ENCODE measurements around the gene CADPS2.

Gene CADPS2

GRCh38 chr7:122556873-122557542 lies 329.3 kb downstream of the CADPS2 start:
- DNase-seq (ENCODE audit: low spot score): no peak
- no peak for TF ChIP-seq CTCF (IDR thresholded peaks at IDR 0.05; ENCODE audit: extremely low read depth, insufficient read depth, missing control alignments)
- in situ Hi-C loops (cut with MboI; ENCODE audit: low pct_unique_long_range_greater_than_20kb, low sequenced_read_pairs, unreplicated experiment): no loop called here

- in situ Hi-C loops (cut with MboI; ENCODE audit: low pct_unique_long_range_greater_than_20kb, low sequenced_read_pairs, unreplicated experiment): no loop called here
- no peak for TF ChIP-seq CTCF (IDR thresholded peaks at IDR 0.05; ENCODE audit: extremely low read depth, insufficient read depth, missing control alignments)
- DNase-seq (ENCODE audit: low spot score): no peak
These were observed 330.0 kb downstream of the CADPS2 start for GRCh38 chr7:122556219-122556618.

GRCh38 chr7:122553761-122554160 lies 332.5 kb downstream of the CADPS2 start:
- TF ChIP-seq CTCF (IDR thresholded peaks at IDR 0.05; ENCODE audit: extremely low read depth, insufficient read depth, missing control alignments): no peak
- in situ Hi-C loops (cut with MboI; ENCODE audit: low pct_unique_long_range_greater_than_20kb, low sequenced_read_pairs, unreplicated experiment): no loop called here
- DNase-seq (ENCODE audit: low spot score): no peak

- DNase-seq (ENCODE audit: low spot score): no peak
- TF ChIP-seq CTCF (IDR thresholded peaks at IDR 0.05; ENCODE audit: extremely low read depth, insufficient read depth, missing control alignments): no peak
- in situ Hi-C loops (cut with MboI; ENCODE audit: low pct_unique_long_range_greater_than_20kb, low sequenced_read_pairs, unreplicated experiment): no loop called here
These were observed 333.5 kb downstream of the CADPS2 start for GRCh38 chr7:122552769-122553168.

GRCh38 chr7:122550545-122550944 lies 335.7 kb downstream of the CADPS2 start:
- DNase-seq (ENCODE audit: low spot score): no peak
- no peak for TF ChIP-seq CTCF (IDR thresholded peaks at IDR 0.05; ENCODE audit: extremely low read depth, insufficient read depth, missing control alignments)
- in situ Hi-C loops (cut with MboI; ENCODE audit: low pct_unique_long_range_greater_than_20kb, low sequenced_read_pairs, unreplicated experiment): no loop called here

- no peak for TF ChIP-seq CTCF (IDR thresholded peaks at IDR 0.05; ENCODE audit: extremely low read depth, insufficient read depth, missing control alignments)
- in situ Hi-C loops (cut with MboI; ENCODE audit: low pct_unique_long_range_greater_than_20kb, low sequenced_read_pairs, unreplicated experiment): no loop called here
- no peak for DNase-seq (ENCODE audit: low spot score)
These were observed 336.7 kb downstream of the CADPS2 start for GRCh38 chr7:122549578-122549977.
